HAP-1 (cell line): ENCODE data around the gene PSME3IP1.
A peak's percentile ranks its signal among the peaks of the same experiment; 100 is the strongest.

ENCODE experiments used
- DNase-seq, 2 experiments: peaks; one replicate each; pipeline ENCODE4 v3.0.0-alpha.2; 2016 to 2020; ENCODE audit warnings: low spot score in 2 of 2
- H3K27me3 ChIP-seq: fragments of 250-450 bp; sonication (Bioruptor Pico); 2 replicates; pipeline ENCODE4 v1.5.1; 2020; ENCODE audit warnings: low read depth, mild to moderate bottlenecking, moderate library complexity
- H3K36me3 ChIP-seq: fragments of 250-450 bp; sonication (Bioruptor Pico); replicated peaks from 2 replicates; pipeline ENCODE4 v1.5.1; 2020; ENCODE audit warnings: mild to moderate bottlenecking
- H3K4me1 ChIP-seq: fragments of 250-450 bp; sonication (Bioruptor Pico); 2 replicates; pipeline ENCODE4 v1.5.1; 2020; ENCODE audit warnings: mild to moderate bottlenecking
- H3K4me3 ChIP-seq: fragments of 250-450 bp; sonication (Bioruptor Pico); 2 replicates; pipeline ENCODE4 v1.5.1; 2020; ENCODE audit warnings: mild to moderate bottlenecking, moderate library complexity
- H3K9me3 ChIP-seq: fragments of 250-450 bp; sonication (Bioruptor Pico); 2 replicates; pipeline ENCODE4 v1.5.1; 2020; ENCODE audit warnings: mild to moderate bottlenecking, moderate library complexity
- in situ Hi-C: fragments of 300-500 bp; cut with MboI; formaldehyde crosslinking; loops from 3 replicates; pipeline ENCODE4 v1.14.3; 2020; ENCODE audit warnings: low sequenced_read_pairs, inconsistent platforms, mixed read lengths

Gene PSME3IP1

DNA sequence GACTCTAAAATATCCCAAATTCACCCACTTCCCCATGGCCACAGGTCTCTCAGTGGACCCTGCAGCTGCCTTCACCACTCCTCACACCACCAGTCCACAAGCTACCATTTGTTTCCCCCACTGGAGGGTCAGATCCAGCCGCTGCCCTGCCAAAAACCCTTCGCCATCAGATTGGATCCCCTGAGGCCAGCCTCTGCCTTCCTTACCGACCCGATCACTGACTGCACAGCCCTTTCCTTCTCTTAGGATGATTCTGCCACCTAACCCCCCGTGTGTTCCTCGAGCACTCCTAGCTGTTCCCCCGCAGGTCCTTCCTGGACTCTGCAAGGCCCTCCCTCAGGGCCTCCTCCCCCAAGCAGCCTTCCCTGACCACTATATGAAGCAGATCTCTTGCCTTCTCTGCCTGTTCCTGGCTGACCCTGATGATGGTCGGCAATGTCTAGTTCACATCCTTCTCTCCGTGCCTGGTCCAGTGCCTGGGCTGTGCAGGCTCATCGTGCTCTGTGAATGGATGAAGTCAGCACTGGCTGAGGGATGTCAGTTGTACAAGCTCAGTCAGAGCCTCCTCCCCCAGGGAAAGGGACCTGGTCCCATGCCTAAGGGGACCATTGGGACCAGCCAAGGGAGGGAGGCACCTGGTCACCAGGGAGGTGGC, 47.4 kb downstream of the PSME3IP1 start:
- no peaks in the 10 kb centered on the region for H3K4me1 ChIP-seq
- no peaks in the 10 kb centered on the region for H3K27me3 ChIP-seq
- no peaks in the 10 kb centered on the region for H3K36me3 ChIP-seq
- DNase-seq = no peak
- H3K9me3 ChIP-seq = no peaks in the 10 kb centered on the region
- H3K4me3 ChIP-seq = no peak overlapping the region
- in situ Hi-C loops = no loop called here

DNA sequence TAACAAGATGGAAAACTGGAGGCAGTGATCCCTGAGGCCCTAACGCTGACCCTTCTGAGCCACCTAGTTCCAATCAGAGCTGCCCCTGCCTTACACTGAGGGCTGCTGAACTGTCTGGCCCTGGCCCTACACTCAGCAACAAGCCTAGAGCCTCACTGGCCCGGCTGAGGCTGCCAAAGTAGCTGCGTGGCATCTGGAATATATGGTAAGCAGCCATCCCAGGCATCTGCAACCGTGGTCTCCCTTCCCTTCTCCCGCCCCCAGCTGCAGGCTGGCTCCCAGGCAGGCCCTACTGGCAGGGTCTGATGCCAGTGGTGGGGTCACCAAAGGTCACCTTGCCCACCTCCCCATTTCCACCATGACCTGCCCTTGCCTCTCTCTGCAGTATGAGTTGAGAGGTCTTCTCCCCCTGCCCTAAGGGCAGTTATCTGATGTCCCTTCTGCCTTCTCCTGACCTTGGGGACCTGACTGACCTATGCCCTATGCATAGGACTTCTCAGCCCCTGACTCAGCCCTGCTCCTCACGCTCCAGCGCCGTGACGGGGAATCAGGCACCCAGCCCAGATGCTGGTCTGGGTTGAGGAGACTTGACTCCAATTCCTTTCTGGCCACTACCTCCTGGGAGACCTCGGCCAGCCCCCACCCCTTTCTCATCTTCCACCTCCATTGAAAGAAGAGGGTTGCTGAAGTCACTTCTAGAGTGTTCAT, 48.1 kb downstream of the PSME3IP1 start:
- H3K36me3 ChIP-seq = no peaks in the 10 kb centered on the region
- no peaks in the 10 kb centered on the region for H3K9me3 ChIP-seq
- H3K4me3 ChIP-seq = no peak overlapping the region
- H3K27me3 ChIP-seq = no peaks in the 10 kb centered on the region
- in situ Hi-C loops = no loop called here
- no peaks in the 10 kb centered on the region for H3K4me1 ChIP-seq
- DNase-seq = no peak

DNA sequence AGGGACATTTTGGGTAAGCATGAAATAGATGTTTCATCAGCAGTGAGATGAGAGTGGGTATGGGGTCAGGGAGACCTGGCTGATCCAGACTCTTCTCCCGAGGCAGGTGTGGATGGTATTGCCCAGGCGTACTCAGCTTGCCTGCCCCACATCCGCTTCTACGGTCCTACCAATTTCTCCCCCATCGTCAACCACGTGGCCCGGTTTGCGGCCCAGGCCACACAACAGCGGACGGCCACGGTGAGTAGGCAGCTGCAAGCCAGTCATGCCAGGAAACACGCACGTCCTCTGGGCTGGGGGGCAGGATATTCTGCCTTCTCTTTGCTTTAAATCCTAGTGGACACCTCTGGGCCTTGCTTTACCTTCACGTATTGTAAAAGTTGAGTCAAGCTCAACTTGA, 48.8 kb downstream of the PSME3IP1 start:
- no peaks in the 10 kb centered on the region for H3K36me3 ChIP-seq

GRCh38 chr16:57134982-57135381, 50.9 kb downstream of the PSME3IP1 start:
- H3K4me3 ChIP-seq = no peak overlapping the region
- no peaks in the 10 kb centered on the region for H3K9me3 ChIP-seq
- H3K4me1 ChIP-seq = no peaks in the 10 kb centered on the region
- no peaks in the 10 kb centered on the region for H3K27me3 ChIP-seq
- no peaks in the 10 kb centered on the region for H3K36me3 ChIP-seq
- no peak for DNase-seq
- in situ Hi-C loops = no loop called here

More for the DNA sequence above, 48.8 kb downstream of the PSME3IP1 start:
- Histone ChIP-seq H3K4me3 (no peak overlapping the region), H3K9me3 (no peaks in the 10 kb centered on the region), H3K27me3 (no peaks in the 10 kb centered on the region), H3K4me1 (no peaks in the 10 kb centered on the region)
- no peak for DNase-seq
- in situ Hi-C loops = no loop called here

DNA sequence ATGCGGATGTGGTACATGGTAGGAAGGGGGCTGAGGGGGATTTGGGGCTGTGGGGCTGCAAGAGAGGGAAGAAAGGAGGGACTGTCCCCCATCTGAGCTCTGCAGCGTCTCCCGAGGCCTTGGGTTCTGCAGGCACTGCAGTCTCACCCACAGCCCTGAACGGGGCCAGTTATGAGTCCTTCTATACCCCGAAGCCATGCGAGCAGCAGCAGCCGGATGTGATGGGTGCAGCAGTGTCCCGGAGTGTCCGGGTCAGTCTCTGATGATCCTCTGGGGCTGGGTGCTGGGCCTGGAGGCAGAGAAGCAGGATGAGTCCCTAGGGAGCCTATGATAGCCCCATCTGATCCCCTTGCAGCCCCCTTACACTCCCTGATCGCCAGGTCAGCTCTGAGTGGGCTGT, 52.0 kb downstream of the PSME3IP1 start:
- in situ Hi-C loops = no loop called here
- Histone ChIP-seq H3K4me1 (no peaks in the 10 kb centered on the region), H3K36me3 (no peaks in the 10 kb centered on the region), H3K4me3 (no peak overlapping the region), H3K27me3 (no peaks in the 10 kb centered on the region), H3K9me3 (no peaks in the 10 kb centered on the region)
- DNase-seq = no peak

DNA sequence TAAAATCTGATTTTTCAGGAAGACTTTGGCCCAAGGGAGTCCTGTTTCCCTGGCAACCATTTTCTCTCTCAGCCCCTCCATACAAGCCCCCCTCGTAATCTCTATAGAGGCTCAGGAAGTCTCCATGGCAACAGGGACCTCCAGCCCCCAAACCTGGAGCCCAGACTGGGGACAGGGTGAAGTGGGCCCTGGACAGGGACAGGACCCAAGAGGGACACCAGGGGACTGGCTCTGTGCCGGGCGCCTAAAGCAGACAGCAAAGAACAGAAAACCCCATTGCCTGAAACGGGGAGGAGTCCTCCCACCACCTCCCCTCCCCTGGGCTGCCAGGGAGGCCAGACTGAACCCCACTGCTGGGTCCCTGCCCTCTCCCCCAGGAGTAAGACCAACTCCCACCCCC, 52.8 kb downstream of the PSME3IP1 start:
- Histone ChIP-seq H3K36me3 (no peaks in the 10 kb centered on the region), H3K9me3 (no peaks in the 10 kb centered on the region), H3K4me3 (no peak overlapping the region), H3K4me1 (no peaks in the 10 kb centered on the region), H3K27me3 (no peaks in the 10 kb centered on the region)
- in situ Hi-C loops = no loop called here
- no peak for DNase-seq

DNA sequence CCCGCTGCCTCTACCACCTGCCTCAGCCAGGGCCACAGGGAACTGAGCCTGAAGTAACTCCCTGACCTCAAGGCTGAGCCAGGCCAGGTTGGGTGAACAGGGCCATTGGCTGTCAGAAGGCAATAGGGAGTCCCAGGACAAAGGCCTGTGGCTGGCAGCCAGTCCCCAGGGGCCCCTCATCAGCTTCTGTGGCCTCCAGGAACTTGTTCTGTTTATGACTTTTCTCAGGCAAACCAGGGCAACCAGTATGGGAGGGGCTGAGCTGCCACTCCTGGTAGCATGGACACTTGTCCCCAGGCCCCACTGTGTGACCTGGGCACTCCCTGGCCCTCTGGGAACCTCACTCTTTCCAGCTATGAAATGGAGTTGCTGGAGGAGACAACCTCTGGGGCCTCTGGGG, 53.4 kb downstream of the PSME3IP1 start:
- H3K4me3 ChIP-seq = no peak overlapping the region
- no peaks in the 10 kb centered on the region for H3K9me3 ChIP-seq
- in situ Hi-C loops = no loop called here
- DNase-seq = peak in 1 of 2 experiments; percentile 41
- H3K27me3 ChIP-seq = no peaks in the 10 kb centered on the region
- H3K4me1 ChIP-seq = no peaks in the 10 kb centered on the region
- H3K36me3 ChIP-seq = no peaks in the 10 kb centered on the region; the same call in 1 of the 2 replicates

GRCh38 chr16:57131351-57131970, 54.4 kb downstream of the PSME3IP1 start:
- Histone ChIP-seq H3K9me3 (no peaks in the 10 kb centered on the region), H3K36me3 (no peaks in the 10 kb centered on the region; the same call in 1 of the 2 replicates), H3K27me3 (no peaks in the 10 kb centered on the region), H3K4me3 (no peak overlapping the region), H3K4me1 (no peaks in the 10 kb centered on the region)
- in situ Hi-C loops = no loop called here
- DNase-seq = no peak

- in situ Hi-C loops = no loop called here
- H3K4me3 ChIP-seq = no peak overlapping the region
Observed at GRCh38 chr16:57130950-57131321, 54.9 kb downstream of the PSME3IP1 start.

GRCh38 chr16:57128771-57129389, 57.0 kb downstream of the PSME3IP1 start:
- Histone ChIP-seq H3K4me3 (no peak overlapping the region), H3K4me1 (no peaks in the 10 kb centered on the region), H3K27me3 (no peaks in the 10 kb centered on the region), H3K36me3 (no peaks in the 10 kb centered on the region; the same call in 1 of the 2 replicates), H3K9me3 (no peaks in the 10 kb centered on the region)
- in situ Hi-C loops = no loop called here
- no peak for DNase-seq

More at GRCh38 chr16:57130950-57131321, 54.9 kb downstream of the PSME3IP1 start:
- DNase-seq = no peak
- Histone ChIP-seq H3K36me3 (no peaks in the 10 kb centered on the region; the same call in 1 of the 2 replicates), H3K27me3 (no peaks in the 10 kb centered on the region), H3K4me1 (no peaks in the 10 kb centered on the region), H3K9me3 (no peaks in the 10 kb centered on the region)

DNA sequence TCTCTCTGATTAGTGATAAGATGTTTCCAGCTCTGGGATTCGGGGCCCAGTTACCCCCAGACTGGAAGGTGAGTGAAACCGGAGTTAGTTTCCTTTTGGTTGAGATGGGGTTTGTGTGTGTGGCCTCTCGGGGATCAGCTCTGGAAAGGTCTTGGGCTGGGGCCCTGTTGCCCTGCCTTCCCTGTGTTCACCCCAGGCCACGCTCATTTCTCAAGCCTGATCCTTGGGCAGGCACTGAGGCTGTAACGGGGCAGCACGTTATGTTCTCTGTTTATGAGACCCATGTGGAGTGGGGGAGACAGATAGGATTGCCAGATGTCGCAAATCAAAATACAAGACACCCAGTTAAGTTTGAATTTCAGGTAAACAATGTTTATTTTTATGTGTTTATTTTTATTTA, 58.0 kb downstream of the PSME3IP1 start:
- Histone ChIP-seq H3K9me3 (no peaks in the 10 kb centered on the region), H3K4me3 (no peak overlapping the region), H3K4me1 (no peaks in the 10 kb centered on the region), H3K27me3 (no peaks in the 10 kb centered on the region), H3K36me3 (no peaks in the 10 kb centered on the region; the same call in 1 of the 2 replicates)
- no peak for DNase-seq
- in situ Hi-C loops = no loop called here

DNA sequence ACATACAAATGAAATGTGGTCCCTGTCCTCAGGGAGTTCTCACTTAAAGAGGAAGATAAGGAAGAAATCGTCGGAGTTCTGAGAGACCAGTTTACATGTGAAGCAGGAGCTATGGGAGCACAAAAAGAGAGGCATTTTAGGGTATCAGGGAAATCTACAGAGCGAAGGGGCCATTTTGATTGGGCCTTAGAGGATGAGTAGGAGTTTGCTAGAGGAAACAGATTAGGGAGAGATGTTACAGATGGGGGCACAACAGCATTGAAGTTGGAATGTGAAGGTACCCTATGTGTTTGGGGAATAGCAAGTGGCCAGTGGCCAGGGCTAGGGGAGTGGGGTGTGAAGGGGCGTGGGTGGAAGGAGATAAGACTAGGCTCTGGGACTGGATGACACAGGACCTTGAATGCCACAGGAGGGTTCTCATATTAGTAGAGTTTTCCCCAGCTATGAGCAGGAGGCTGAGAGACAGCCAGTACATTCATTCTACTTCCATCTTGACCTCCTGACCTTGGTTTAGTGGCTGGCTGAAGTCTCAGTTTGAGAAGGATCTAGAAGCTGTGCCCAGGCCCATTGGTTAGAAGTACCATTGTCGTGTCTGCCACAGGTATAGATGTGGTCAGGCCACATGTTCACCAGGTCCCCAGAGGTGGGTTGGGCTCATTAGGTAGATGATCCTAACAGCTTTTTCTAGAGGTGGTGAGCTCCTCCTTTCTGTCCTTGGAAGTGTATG, 58.6 kb downstream of the PSME3IP1 start:
- Histone ChIP-seq H3K4me3 (no peak overlapping the region), H3K9me3 (no peaks in the 10 kb centered on the region), H3K4me1 (no peaks in the 10 kb centered on the region), H3K36me3 (no peaks in the 10 kb centered on the region; the same call in 1 of the 2 replicates), H3K27me3 (no peaks in the 10 kb centered on the region)
- in situ Hi-C loops = no loop called here
- no peak for DNase-seq

- Histone ChIP-seq H3K4me3 (no peak overlapping the region), H3K9me3 (no peaks in the 10 kb centered on the region), H3K36me3 (no peaks in the 10 kb centered on the region; the same call in 1 of the 2 replicates), H3K27me3 (no peaks in the 10 kb centered on the region), H3K4me1 (no peaks in the 10 kb centered on the region)
- in situ Hi-C loops = no loop called here
- DNase-seq = no peak
Observed at GRCh38 chr16:57126411-57126810, 59.4 kb downstream of the PSME3IP1 start.
